HepG2 (cell line): ENCODE measurements around the gene SESN1. TPM values are rescaled to one million over a fixed set of nuclear protein-coding genes. Genes with fewer than 3 reads are reported as not detected.

ENCODE experiments used
- ISX ChIP-seq: sonication (generic); formaldehyde crosslinking; conservative IDR thresholded peaks from 2 replicates; pipeline ENCODE4 v1.5.0; 2020; ENCODE audit warnings: missing genetic modification reagents
- NR2F2 ChIP-seq: IDR thresholded peaks from 2 replicates; pipeline ENCODE4 v1.6.1; 2012; ENCODE audit warnings: low read depth, inconsistent platforms, borderline replicate concordance
- SOX5 ChIP-seq: IDR thresholded peaks from 2 replicates; pipeline ENCODE4 v1.6.1; 2016; ENCODE audit warnings: borderline replicate concordance
- ZNF570 ChIP-seq: sonication (generic); formaldehyde crosslinking; IDR thresholded peaks from 2 replicates; pipeline ENCODE4 v1.4.0; 2020; ENCODE audit warnings: mild to moderate bottlenecking, missing genetic modification reagents, borderline replicate concordance
- ZNF790 ChIP-seq: sonication (generic); formaldehyde crosslinking; IDR thresholded peaks from 2 replicates; pipeline ENCODE4 v1.8.0; 2022; ENCODE audit warnings: missing genetic modification reagents, mild to moderate bottlenecking, borderline replicate concordance
- polyA plus RNA-seq, 8 experiments: library from polyadenylated mRNA; depleted of rRNA in 3 of 8; stranded (reverse) in 7 of 8; unstranded in 1 of 8; fragments of >200 nt; fragmentation: Illumina TruSeq in 4 of 8; extraction: Trizol in 4 of 8; gene quantifications; 2 replicates each; pipeline versions ENCODE4 v1.2.1 to v1.2.3, GENCODE V29; 2011 to 2016; ENCODE audit warnings: low read depth in 4 of 8, missing spikeins in 1 of 8, mixed read lengths in 1 of 8; ENCODE audit not compliant: insufficient read depth in 1 of 8
- total RNA-seq, 5 experiments: library from RNA; depleted of rRNA; stranded (reverse); fragments of >200 nt; fragmentation: Illumina TruSeq; extraction: Trizol; gene quantifications; 2 replicates each; pipeline ENCODE4 v1.2.3, GENCODE V29; 2016; ENCODE audit warnings: low read depth in 1 of 5
- TF ChIP-seq, protein P1 (sequence below), 2 experiments: fragments of 450-650 bp in 1 of 2; sonication (generic) in 1 of 2; formaldehyde crosslinking in 1 of 2; IDR thresholded peaks; 2 replicates each; pipeline versions ENCODE4 v1.6.1 to v1.8.0; 2016 to 2022; ENCODE audit warnings: antibody characterized with exemption in 1 of 2, mild to moderate bottlenecking in 1 of 2, missing genetic modification reagents in 1 of 2
- TF ChIP-seq, protein P2 (sequence below): sonication (generic); formaldehyde crosslinking; IDR thresholded peaks from 2 replicates; pipeline ENCODE4 v1.4.0; 2020; ENCODE audit warnings: missing genetic modification reagents, borderline replicate concordance

SESN1 gene
- total and polyA plus RNA-seq, 2 of the 13 experiments (the other 11 are each of a cell fraction or from before 2014, with no cell fraction given): 24.9 to 44.7 TPM

DNA sequence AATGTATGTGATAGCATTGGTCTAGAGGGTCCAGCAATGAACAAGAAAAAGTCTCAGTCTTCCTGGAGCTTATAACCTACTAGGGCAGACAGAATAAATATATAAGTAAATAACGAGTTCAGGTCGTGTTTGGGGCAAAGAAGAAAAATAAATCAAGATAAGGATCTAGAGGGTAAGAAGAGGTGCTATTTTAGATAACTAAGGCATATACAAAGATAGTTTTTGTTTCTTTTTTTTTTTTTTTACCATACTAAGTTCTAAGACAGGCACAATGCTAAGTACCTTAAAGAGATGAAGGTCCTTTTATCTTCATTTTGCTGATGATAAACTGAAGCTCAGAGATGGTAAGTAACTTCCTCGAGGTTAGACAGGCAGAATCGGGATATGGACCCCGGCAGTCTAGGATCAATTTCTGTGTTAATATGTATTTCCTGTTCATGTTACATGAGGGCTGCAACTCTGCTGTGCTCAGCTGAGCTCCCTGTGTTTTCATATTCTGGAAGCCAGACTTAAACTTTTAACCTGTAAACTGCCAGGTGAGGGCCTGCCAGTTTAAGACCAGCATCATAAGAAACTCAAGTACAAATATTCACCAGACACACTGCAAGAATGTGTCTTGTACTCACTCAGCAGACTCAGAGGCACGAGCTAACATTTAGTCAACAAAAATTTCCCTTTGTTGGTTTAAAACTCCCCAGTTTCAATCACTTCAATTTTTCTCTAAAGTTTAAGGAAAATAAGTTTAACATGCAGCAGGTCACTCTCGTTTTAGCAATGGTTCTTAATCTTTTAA is 23.3 kb downstream of the SESN1 start (continued):
- TF ChIP-seq, protein P1, sequence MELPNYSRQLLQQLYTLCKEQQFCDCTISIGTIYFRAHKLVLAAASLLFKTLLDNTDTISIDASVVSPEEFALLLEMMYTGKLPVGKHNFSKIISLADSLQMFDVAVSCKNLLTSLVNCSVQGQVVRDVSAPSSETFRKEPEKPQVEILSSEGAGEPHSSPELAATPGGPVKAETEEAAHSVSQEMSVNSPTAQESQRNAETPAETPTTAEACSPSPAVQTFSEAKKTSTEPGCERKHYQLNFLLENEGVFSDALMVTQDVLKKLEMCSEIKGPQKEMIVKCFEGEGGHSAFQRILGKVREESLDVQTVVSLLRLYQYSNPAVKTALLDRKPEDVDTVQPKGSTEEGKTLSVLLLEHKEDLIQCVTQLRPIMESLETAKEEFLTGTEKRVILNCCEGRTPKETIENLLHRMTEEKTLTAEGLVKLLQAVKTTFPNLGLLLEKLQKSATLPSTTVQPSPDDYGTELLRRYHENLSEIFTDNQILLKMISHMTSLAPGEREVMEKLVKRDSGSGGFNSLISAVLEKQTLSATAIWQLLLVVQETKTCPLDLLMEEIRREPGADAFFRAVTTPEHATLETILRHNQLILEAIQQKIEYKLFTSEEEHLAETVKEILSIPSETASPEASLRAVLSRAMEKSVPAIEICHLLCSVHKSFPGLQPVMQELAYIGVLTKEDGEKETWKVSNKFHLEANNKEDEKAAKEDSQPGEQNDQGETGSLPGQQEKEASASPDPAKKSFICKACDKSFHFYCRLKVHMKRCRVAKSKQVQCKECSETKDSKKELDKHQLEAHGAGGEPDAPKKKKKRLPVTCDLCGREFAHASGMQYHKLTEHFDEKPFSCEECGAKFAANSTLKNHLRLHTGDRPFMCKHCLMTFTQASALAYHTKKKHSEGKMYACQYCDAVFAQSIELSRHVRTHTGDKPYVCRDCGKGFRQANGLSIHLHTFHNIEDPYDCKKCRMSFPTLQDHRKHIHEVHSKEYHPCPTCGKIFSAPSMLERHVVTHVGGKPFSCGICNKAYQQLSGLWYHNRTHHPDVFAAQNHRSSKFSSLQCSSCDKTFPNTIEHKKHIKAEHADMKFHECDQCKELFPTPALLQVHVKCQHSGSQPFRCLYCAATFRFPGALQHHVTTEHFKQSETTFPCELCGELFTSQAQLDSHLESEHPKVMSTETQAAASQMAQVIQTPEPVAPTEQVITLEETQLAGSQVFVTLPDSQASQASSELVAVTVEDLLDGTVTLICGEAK (IDR thresholded peaks at IDR 0.05): no peak
- TF ChIP-seq, protein P1 (CRISPR knock-in tag; IDR thresholded peaks at IDR 0.05): no peak
- no peak for TF ChIP-seq NR2F2
- TF ChIP-seq, protein P2, sequence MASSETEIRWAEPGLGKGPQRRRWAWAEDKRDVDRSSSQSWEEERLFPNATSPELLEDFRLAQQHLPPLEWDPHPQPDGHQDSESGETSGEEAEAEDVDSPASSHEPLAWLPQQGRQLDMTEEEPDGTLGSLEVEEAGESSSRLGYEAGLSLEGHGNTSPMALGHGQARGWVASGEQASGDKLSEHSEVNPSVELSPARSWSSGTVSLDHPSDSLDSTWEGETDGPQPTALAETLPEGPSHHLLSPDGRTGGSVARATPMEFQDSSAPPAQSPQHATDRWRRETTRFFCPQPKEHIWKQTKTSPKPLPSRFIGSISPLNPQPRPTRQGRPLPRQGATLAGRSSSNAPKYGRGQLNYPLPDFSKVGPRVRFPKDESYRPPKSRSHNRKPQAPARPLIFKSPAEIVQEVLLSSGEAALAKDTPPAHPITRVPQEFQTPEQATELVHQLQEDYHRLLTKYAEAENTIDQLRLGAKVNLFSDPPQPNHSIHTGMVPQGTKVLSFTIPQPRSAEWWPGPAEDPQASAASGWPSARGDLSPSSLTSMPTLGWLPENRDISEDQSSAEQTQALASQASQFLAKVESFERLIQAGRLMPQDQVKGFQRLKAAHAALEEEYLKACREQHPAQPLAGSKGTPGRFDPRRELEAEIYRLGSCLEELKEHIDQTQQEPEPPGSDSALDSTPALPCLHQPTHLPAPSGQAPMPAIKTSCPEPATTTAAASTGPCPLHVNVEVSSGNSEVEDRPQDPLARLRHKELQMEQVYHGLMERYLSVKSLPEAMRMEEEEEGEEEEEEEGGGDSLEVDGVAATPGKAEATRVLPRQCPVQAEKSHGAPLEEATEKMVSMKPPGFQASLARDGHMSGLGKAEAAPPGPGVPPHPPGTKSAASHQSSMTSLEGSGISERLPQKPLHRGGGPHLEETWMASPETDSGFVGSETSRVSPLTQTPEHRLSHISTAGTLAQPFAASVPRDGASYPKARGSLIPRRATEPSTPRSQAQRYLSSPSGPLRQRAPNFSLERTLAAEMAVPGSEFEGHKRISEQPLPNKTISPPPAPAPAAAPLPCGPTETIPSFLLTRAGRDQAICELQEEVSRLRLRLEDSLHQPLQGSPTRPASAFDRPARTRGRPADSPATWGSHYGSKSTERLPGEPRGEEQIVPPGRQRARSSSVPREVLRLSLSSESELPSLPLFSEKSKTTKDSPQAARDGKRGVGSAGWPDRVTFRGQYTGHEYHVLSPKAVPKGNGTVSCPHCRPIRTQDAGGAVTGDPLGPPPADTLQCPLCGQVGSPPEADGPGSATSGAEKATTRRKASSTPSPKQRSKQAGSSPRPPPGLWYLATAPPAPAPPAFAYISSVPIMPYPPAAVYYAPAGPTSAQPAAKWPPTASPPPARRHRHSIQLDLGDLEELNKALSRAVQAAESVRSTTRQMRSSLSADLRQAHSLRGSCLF (CRISPR knock-in tag): no peak
- TF ChIP-seq SOX5: no peak
- TF ChIP-seq ZNF570: no peak
- no peak for TF ChIP-seq ISX
- TF ChIP-seq ZNF790 (CRISPR knock-in tag): no peak
- TF ChIP-seq, all 625 proteins: peak for 0
